C4-2B (cell line): ENCODE measurements around the gene ZNF565.

Experiments
- H3K27ac ChIP-seq: fragments of 450-650 bp; 2 replicates; pipeline ENCODE4 v1.5.1; 2017
- ZFX ChIP-seq: fragments of 450-650 bp; IDR thresholded peaks from 2 replicates; pipeline ENCODE4 v1.6.1; 2017
- TF ChIP-seq, protein P1 (sequence below): fragments of 450-650 bp; conservative IDR thresholded peaks from 2 replicates; pipeline ENCODE4 v1.5.1; 2017; ENCODE audit warnings: mild to moderate bottlenecking

The ZNF565 gene

DNA sequence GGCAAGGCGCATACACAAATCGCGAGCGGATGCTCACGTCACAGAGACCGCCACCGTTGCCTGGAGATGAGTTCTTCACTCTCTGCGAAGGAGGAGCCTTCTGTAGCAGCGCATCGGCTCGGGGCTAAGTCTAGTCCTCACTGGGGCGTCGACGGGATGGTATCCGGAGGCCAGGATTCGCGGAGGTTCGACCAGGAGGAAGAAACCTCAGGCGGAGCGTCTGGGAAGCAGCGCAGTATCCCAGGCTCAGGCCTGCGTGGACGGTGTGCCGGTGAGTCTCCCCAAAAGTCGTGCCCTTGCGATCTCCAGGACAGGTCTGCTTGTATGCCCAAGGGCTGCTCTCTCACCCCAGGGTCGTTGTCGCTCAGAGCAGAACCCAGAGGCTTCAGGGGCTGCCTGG, 40.9 kb upstream of the ZNF565 start:
- TF ChIP-seq ZFX: no peak
- TF ChIP-seq, protein P1, sequence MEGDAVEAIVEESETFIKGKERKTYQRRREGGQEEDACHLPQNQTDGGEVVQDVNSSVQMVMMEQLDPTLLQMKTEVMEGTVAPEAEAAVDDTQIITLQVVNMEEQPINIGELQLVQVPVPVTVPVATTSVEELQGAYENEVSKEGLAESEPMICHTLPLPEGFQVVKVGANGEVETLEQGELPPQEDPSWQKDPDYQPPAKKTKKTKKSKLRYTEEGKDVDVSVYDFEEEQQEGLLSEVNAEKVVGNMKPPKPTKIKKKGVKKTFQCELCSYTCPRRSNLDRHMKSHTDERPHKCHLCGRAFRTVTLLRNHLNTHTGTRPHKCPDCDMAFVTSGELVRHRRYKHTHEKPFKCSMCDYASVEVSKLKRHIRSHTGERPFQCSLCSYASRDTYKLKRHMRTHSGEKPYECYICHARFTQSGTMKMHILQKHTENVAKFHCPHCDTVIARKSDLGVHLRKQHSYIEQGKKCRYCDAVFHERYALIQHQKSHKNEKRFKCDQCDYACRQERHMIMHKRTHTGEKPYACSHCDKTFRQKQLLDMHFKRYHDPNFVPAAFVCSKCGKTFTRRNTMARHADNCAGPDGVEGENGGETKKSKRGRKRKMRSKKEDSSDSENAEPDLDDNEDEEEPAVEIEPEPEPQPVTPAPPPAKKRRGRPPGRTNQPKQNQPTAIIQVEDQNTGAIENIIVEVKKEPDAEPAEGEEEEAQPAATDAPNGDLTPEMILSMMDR: no peak

DNA sequence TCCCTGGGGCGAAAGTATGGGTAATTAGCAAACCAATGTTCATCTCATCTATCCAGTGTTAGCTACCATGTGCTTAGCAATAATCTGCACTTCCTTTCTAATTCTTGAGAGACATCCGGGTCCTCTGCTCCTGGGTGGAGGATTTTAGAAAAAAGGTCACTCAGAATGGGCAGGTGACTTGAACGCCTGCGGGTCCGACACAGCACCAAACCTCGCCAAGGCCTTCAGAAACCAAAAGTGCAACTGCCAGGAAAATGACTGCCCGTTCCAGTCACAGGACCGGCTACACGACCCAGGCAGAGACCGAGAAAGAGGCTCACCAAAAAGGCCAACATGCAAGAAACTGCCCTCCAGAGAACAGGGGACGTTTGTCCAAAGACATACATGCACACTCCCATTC, 40.4 kb upstream of the ZNF565 start:
- H3K27ac ChIP-seq: no peak overlapping the region

More for the DNA sequence above, 40.9 kb upstream of the ZNF565 start:
- no peak overlapping the region for H3K27ac ChIP-seq

DNA sequence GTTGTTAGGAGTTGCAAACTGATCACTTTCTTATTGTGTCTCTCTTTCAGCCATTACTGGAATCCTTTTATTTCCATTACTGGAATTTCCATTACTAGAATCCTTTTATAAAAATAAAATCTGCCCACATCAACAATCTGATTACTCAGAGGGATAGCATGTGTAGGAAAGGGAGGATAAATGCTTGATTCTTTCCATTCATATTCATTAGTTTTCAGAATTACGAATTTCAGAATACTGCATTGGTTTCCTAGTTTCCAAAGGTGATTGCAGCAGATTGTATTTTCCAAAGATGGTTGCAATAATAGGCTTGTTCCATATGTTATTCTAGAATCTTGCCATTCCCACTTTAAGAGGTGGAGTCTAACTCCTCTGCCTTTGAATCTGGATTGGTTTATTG, 37.6 kb upstream of the ZNF565 start:
- H3K27ac ChIP-seq: no peak overlapping the region
- TF ChIP-seq ZFX: no peak
- TF ChIP-seq, protein P1: no peak

More for the DNA sequence above, 40.4 kb upstream of the ZNF565 start:
- TF ChIP-seq, protein P1: no peak
- no peak for TF ChIP-seq ZFX

DNA sequence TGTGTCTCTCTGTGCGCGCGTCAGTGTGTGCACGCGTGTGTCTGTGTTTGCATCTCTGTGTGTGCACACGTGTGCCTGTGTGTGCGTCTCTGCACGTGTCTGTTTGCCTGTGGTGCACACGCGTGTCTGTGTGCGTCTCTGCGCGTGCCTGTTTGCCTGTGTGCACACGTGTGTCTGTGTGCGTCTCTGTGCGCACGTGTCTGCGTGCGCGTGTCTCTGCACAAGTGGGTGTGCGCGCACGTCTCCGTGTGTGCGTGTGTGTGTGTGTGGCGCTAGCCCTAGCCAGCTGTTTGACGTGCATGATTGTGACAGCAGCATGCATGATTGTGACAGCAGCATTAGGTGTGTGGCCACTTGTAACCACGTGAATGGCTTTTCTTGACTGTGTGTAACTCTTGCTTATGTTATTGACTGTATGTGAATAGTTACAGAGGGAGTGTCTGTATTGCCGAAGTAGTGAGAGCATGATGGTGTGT, 31.6 kb upstream of the ZNF565 start:
- H3K27ac ChIP-seq: no peak overlapping the region
- TF ChIP-seq, protein P1: no peak
- TF ChIP-seq ZFX: no peak

DNA sequence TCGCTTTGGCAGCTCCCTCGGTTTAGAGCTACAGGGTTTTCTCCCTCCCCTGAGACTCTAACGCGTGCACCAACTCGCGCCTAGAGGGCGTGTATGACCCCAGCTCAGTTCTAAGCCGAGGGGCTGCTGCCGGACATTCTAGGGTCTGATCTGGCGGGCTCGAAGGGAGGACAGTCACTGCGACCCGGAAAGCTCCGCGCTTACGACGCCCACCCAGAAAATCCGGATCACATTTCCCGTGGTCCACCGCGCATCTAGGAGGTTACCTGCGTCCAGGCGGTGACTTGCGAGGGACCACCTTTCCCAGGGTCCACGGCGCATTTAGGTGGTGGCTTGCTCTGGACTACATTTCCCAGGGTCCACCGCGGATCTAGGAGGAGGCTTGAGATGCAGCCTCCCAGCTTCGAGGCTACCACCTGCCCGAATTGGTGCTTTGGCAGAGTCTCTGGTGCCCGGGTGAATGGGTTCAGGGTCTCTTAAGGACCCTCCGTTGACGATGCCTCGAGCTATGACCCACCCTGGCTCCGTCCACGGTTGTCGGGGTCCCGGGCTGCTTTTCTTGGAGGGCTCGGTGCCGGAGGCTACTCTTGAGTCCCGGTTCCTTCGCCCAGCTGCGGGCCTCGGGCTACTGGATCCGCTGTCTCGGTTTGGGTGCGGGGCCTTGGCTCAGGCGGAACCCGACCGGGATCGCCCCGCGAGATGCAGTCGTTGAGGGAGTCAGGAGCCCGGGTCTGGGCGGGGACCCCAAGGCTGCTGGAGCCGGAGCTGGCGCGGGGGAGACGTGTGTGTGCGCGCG, 30.9 kb upstream of the ZNF565 start:
- TF ChIP-seq, protein P1: no peak
- no peak for TF ChIP-seq ZFX
- H3K27ac ChIP-seq: no peak overlapping the region

DNA sequence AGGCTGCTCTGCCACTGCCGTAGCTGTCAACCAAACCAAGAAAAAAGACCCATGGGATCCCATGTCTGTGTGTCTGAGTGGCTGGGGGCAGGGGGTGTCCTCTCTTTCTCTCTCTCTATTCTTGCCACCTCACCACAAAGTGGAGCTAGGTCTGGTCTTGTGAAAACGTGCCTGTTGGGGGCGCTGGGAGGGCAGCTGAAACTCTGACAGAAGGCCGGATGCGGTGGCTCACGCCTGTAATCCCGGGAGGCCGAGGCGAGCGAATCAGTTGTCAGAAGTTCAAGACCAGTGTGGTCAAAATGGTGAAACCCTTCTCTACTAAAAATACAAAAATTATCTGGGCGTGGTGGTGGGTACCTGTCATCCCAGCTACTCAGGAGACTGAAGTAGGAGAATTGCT, 29.6 kb upstream of the ZNF565 start:
- TF ChIP-seq, protein P1: no peak
- no peak for TF ChIP-seq ZFX
- no peak overlapping the region for H3K27ac ChIP-seq

DNA sequence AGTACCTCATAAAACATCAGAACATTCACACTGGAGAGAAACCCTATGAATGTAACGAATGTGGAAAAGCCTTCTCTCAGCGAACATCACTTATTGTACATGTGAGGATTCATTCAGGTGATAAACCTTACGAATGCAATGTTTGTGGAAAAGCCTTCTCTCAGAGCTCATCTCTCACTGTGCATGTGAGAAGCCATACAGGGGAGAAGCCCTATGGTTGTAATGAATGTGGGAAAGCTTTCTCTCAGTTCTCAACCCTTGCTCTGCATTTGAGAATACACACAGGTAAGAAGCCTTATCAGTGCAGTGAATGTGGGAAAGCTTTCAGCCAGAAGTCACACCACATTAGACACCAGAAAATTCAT, 22.5 kb upstream of the ZNF565 start:
- no peak overlapping the region for H3K27ac ChIP-seq
- no peak for TF ChIP-seq ZFX
- TF ChIP-seq, protein P1: no peak
